SK-N-SH (cell line): ENCODE data around the gene ST7L. TPM values are rescaled to one million over a fixed set of nuclear protein-coding genes. Genes with fewer than 3 reads are reported as not detected.

Experiments
- CTCF ChIA-PET: fragments of 300-600, 350-600 bp; formaldehyde crosslinking; extraction: SDS; loops from one replicate; lab custom pipeline; 2021; lab: Yijun Ruan, JAX
- POLR2A ChIA-PET: fragments of 350-600 bp; sonication (Branson Sonifier 250); formaldehyde crosslinking; extraction: SDS; loops from one replicate; lab custom pipeline; 2020; ENCODE audit warnings: antibody characterized with exemption, inconsistent platforms; lab: Yijun Ruan, JAX
- DNase-seq: peaks from one replicate; pipeline ENCODE4 v3.0.0; 2012
- H2AFZ ChIP-seq: fragments of 200-600 bp; sonication (generic); 2 replicates; pipeline ENCODE4 v1.8.1; 2016; ENCODE audit warnings: antibody characterized with exemption, mild to moderate bottlenecking, low read depth
- H3F3A ChIP-seq: fragments of 200-600 bp; sonication (generic); replicated peaks from 2 replicates; pipeline ENCODE3; 2016; ENCODE audit warnings: antibody characterized with exemption, mild to moderate bottlenecking; ENCODE audit not compliant: insufficient read depth
- H3K27ac ChIP-seq, 2 experiments: fragments of 200-500 bp in 1 of 2; fragments of 200-600 bp in 1 of 2; sonication (Bioruptor generic) in 1 of 2; sonication (generic), shearing (Covaris generic) in 1 of 2; 2 replicates each; pipeline versions ENCODE4 v1.5.1 to v1.6.1; 2014 to 2016; ENCODE audit warnings: low read depth in 2 of 2, inconsistent platforms in 1 of 2, low read length in 1 of 2, mild to moderate bottlenecking in 1 of 2, mixed read lengths in 1 of 2
- H3K27me3 ChIP-seq: fragments of 200-600 bp; sonication (generic), shearing (Covaris generic); 2 replicates; pipeline ENCODE4 v1.6.1; 2016; ENCODE audit warnings: mixed run types; ENCODE audit not compliant: insufficient read depth
- H3K36me3 ChIP-seq, 2 experiments: fragments of 200-500 bp in 1 of 2; fragments of 200-600 bp in 1 of 2; sonication (Bioruptor generic) in 1 of 2; sonication (generic) in 1 of 2; replicated peaks in 1 of 2; 2 replicates each; pipeline versions ENCODE3 to v1.5.1; 2014 to 2016; ENCODE audit warnings: low read length in 1 of 2, mild to moderate bottlenecking in 1 of 2; ENCODE audit not compliant: insufficient read depth in 2 of 2, control insufficient read depth in 1 of 2
- H3K4me1 ChIP-seq, 2 experiments: fragments of 200-500 bp in 1 of 2; fragments of 200-600 bp in 1 of 2; sonication (Bioruptor generic) in 1 of 2; sonication (generic), shearing (Covaris generic) in 1 of 2; 2 replicates each; pipeline versions ENCODE4 v1.5.1 to v1.6.1; 2014 to 2016; ENCODE audit warnings: low read depth in 1 of 2, low read length in 1 of 2, mixed run types in 1 of 2; ENCODE audit not compliant: insufficient read depth in 2 of 2, control insufficient read depth in 1 of 2
- H3K4me2 ChIP-seq: fragments of 200-600 bp; sonication (generic), shearing (Covaris generic); 2 replicates; pipeline ENCODE4 v1.6.1; 2017; ENCODE audit warnings: mixed run types
- H3K4me3 ChIP-seq, 2 experiments: fragments of 200-500 bp in 1 of 2; fragments of 200-600 bp in 1 of 2; sonication (Bioruptor generic) in 1 of 2; sonication (generic), shearing (Covaris generic) in 1 of 2; 2 replicates each; pipeline versions ENCODE4 v1.5.1 to v1.8.1; 2014 to 2016; ENCODE audit warnings: low read depth in 2 of 2, inconsistent platforms in 1 of 2, low read length in 1 of 2, mild to moderate bottlenecking in 1 of 2, mixed read lengths in 1 of 2, moderate library complexity in 1 of 2
- H3K79me2 ChIP-seq: fragments of 200-600 bp; sonication (generic); 2 replicates; pipeline ENCODE4 v1.8.1; 2017; ENCODE audit warnings: mild to moderate bottlenecking; ENCODE audit not compliant: insufficient read depth
- H3K9ac ChIP-seq: fragments of 200-600 bp; sonication (generic); 2 replicates; pipeline ENCODE4 v1.6.1; 2017; ENCODE audit warnings: mixed run types
- H3K9me2 ChIP-seq: fragments of 200-600 bp; sonication (generic); 2 replicates; pipeline ENCODE4 v1.6.1; 2017; ENCODE audit warnings: mixed run types
- H3K9me3 ChIP-seq: fragments of 200-600 bp; sonication (generic); 2 replicates; pipeline ENCODE4 v1.6.1; 2017; ENCODE audit warnings: mixed run types, mild to moderate bottlenecking, moderate library complexity
- H4K20me1 ChIP-seq: fragments of 200-600 bp; sonication (generic); 2 replicates; pipeline ENCODE4 v1.6.1; 2017; ENCODE audit warnings: mild to moderate bottlenecking, mixed run types; ENCODE audit not compliant: insufficient read depth
- CHD2 ChIP-seq: fragments of 150-350 bp; IDR thresholded peaks from 2 replicates; pipeline ENCODE4 v1.6.1; 2018; ENCODE audit warnings: low read length; ENCODE audit not compliant: partially characterized antibody
- CTCF ChIP-seq: fragments of 200-600 bp; sonication (generic); IDR thresholded peaks from 2 replicates; pipeline ENCODE4 v1.6.1; 2017; ENCODE audit warnings: antibody characterized with exemption, mild to moderate bottlenecking, moderate library complexity
- ELF1 ChIP-seq: IDR thresholded peaks from 2 replicates; pipeline ENCODE4 v1.4.0; 2012
- EP300 ChIP-seq, 2 experiments: IDR thresholded peaks; 2 replicates each; pipeline versions ENCODE4 v1.4.0 to v1.6.1; 2012; ENCODE audit warnings: borderline replicate concordance in 1 of 2, low read depth in 1 of 2, low read length in 1 of 2
- FOSL2 ChIP-seq: IDR thresholded peaks from 2 replicates; pipeline ENCODE4 v1.4.0; 2012; ENCODE audit warnings: low read depth, mild to moderate bottlenecking, moderate library complexity, borderline replicate concordance
- GABPA ChIP-seq: IDR thresholded peaks from 2 replicates; pipeline ENCODE4 v1.4.0; 2012; ENCODE audit warnings: low read depth, mild to moderate bottlenecking
- IRF3 ChIP-seq: fragments of 150-350 bp; IDR thresholded peaks from 2 replicates; pipeline ENCODE4 v1.6.1; 2016; ENCODE audit warnings: mild to moderate bottlenecking, low read depth, low read length
- NFIC ChIP-seq: IDR thresholded peaks from 2 replicates; pipeline ENCODE4 v1.4.0; 2012; ENCODE audit warnings: borderline replicate concordance
- NRF1 ChIP-seq: IDR thresholded peaks from 2 replicates; pipeline ENCODE4 v1.6.1; 2012; ENCODE audit warnings: low read depth, mild to moderate bottlenecking, low read length
- TCF12 ChIP-seq: IDR thresholded peaks from 2 replicates; pipeline ENCODE4 v1.4.0; 2012
- USF2 ChIP-seq: fragments of 150-350 bp; IDR thresholded peaks from 2 replicates; pipeline ENCODE4 v1.6.1; 2017; ENCODE audit warnings: antibody characterized with exemption, low read length, low read depth, borderline replicate concordance
- ZBTB33 ChIP-seq: IDR thresholded peaks from 2 replicates; pipeline ENCODE4 v1.4.0; 2012; ENCODE audit warnings: low read depth, borderline replicate concordance
- WGBS: methylation state at CpG from one replicate; pipeline ENCODE4 v1.1.6; 2017; ENCODE audit warnings: low lambda C conversion rate; 5-methylcytosine and 5-hydroxymethylcytosine counted together
- polyA plus RNA-seq, 3 experiments: library from polyadenylated mRNA; depleted of rRNA; stranded (reverse); fragments of >200 nt; gene quantifications; 2 replicates each; pipeline ENCODE4 v1.2.3, GENCODE V29; 2012

Gene ST7L
- polyA plus RNA-seq, 1 of the 3 experiments (the other 2 are of a cell fraction): 17.9 TPM

GRCh38 chr1:112540226-112540794 lies 78.6 kb downstream of the ST7L start:
- Histone ChIP-seq H3K27me3 (no peaks in the 10 kb centered on the region), H3K27ac (peak overlapping the region in 1 of 2 experiments; percentile 3; a peak in 1 of 4 replicates), H3K9me3 (no peaks in the 10 kb centered on the region), H3K36me3 (peaks cover 13 to 20% of the 10 kb centered on the region in 2 experiments), H2AFZ (no peak overlapping the region), H3K9ac (no peak overlapping the region), H3K4me3 (no peak overlapping the region), H3F3A (peaks cover 16% of the 10 kb centered on the region), H3K79me2 (no peaks in the 10 kb centered on the region), H3K9me2 (no peaks in the 10 kb centered on the region), H3K4me1 (peaks cover 0 to 4% of the 10 kb centered on the region in 2 experiments; a peak in 1 of 4 replicates), H3K4me2 (no peak overlapping the region), H4K20me1 (no peaks in the 10 kb centered on the region)
- no peak for DNase-seq
- CTCF ChIA-PET: interaction anchor here (0.7 to 0.8 kb wide), 2 partner anchors 9 to 40 kb away, joined by 3 read pairs; no protein-coding TSS in a partner anchor
- 100% methylated on average over 1 of the region's 1 CpG for WGBS
- POLR2A ChIA-PET: no interaction called here
- TF ChIP-seq ZBTB33 (no peak), USF2 (no peak), FOSL2 (no peak), IRF3 (no peak), NRF1 (no peak)

- Histone ChIP-seq H3F3A (peaks cover 5% of the 10 kb centered on the region), H3K27ac (no peak overlapping the region), H3K9ac (no peak overlapping the region), H3K4me1 (peaks cover 0 to 4% of the 10 kb centered on the region in 2 experiments; a peak in 1 of 4 replicates), H3K36me3 (peaks cover 17 to 20% of the 10 kb centered on the region in 2 experiments)
- no peak for DNase-seq
- no peak for TF ChIP-seq EP300 (IDR thresholded peaks at IDR 0.05; ENCODE audit: borderline replicate concordance in 1 of 2, low read depth in 1 of 2, low read length in 1 of 2)
- no peak for TF ChIP-seq ELF1
- TF ChIP-seq GABPA: no peak
- TF ChIP-seq NFIC: no peak
- TF ChIP-seq CHD2: no peak
- no peak for TF ChIP-seq TCF12
- no peak for TF ChIP-seq CTCF
- no peak for TF ChIP-seq USF2
- TF ChIP-seq, all 33 proteins: peak for 0
- WGBS: 98% methylated on average over 3 of the region's 3 CpGs
- ChIA-PET POLR2A (no interaction called here), CTCF (interaction anchor here (1.0 to 1.3 kb wide), 3 partner anchors 18 to 148 kb away, joined by 3 read pairs; no protein-coding TSS in a partner anchor)
- Histone ChIP-seq H3K9me2 (no peaks in the 10 kb centered on the region), H3K27me3 (no peaks in the 10 kb centered on the region), H3K79me2 (no peaks in the 10 kb centered on the region), H4K20me1 (no peaks in the 10 kb centered on the region), H2AFZ (no peak overlapping the region), H3K4me2 (no peak overlapping the region), H3K9me3 (no peaks in the 10 kb centered on the region), H3K4me3 (no peak overlapping the region)
Measured at GRCh38 chr1:112538883-112539282, 80.1 kb downstream of the ST7L start.
